Ramos (cell line): ENCODE results near the gene SLC11A1.

Experiments used
- in situ Hi-C: fragments of 300-500 bp; cut with MboI; formaldehyde crosslinking; loops from one replicate; pipeline ENCODE4 v1.14.3; 2022; ENCODE audit warnings: low sequenced_read_pairs; ENCODE audit not compliant: unreplicated experiment

Gene SLC11A1

GRCh38 chr2:218381916-218382366 lies at the start of gene SLC11A1:
Gene SLC11A1, plus strand, starts transcription at chr2:218382273. Its CDS starts 96 bp downstream, at chr2:218382369.
- in situ Hi-C loops: no loop called here

GRCh38 chr2:218332288-218332687 lies 49.8 kb upstream of the SLC11A1 start:
- in situ Hi-C loops: no loop called here

GRCh38 chr2:218332920-218333645 lies 49.0 kb upstream of the SLC11A1 start:
- in situ Hi-C loops: no loop called here

DNA sequence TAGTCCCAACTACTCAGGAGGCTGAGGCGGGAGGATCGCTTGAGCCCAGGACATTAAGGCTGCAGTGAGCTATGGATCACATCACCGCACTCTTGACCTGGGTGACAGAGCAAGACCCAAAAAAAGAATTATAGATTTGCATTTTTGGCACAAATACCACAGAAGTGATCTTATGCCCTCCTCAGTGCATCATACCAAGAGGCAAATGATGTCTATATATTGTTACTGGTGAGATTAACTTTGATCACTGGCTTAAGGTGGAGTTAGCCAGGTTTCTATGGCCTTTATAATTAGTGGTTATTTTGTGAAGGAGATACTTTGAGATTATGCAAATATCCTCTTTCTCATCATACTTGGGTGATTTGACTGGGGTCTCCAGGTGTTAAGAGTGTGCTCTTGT lies 47.5 kb upstream of the SLC11A1 start:
- in situ Hi-C loops: no loop called here

DNA sequence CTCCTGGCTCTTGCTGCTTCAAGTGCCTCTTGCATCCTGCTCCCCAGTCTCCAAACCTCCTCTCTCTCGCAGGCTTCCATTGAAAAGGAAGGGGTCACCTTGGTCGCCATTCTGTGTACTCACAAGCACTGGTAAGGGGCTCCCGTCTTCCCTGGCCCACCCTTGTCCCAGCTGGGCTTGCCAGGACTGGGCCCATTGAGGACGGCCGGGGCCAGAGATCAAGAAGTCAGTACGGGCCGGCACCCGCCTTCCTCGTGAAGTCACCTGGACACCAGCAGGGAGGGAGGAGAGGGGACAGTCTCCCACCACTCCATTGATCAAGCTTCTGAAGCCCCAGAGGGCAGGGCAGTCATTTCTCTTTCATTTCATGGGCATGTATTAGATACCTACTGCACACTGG lies 41.4 kb upstream of the SLC11A1 start:
- in situ Hi-C loops: no loop called here

DNA sequence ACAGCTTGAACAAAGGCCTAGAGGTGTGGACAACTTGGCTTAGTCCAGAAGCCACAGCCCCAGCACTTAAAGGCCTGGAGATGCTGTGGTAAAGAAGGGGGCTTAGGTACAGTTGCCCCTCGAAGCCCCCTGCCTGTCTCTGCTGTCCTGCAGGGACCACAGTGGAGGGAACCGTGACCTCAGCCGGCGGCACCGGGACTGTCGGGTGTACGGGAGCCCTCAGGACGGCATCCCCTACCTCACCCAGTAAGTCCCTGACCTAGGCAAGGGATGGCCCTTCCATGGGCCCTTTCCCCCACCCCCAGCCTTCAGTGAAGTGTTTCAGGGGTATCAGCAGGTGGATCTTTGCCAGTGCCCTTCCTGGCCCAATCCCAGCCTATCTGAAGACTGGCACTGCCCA lies 40.7 kb upstream of the SLC11A1 start:
- in situ Hi-C loops: no loop called here

- in situ Hi-C loops: no loop called here
Observed at GRCh38 chr2:218342837-218343236, 39.2 kb upstream of the SLC11A1 start.

GRCh38 chr2:218343591-218343990 lies 38.5 kb upstream of the SLC11A1 start:
- in situ Hi-C loops: no loop called here

GRCh38 chr2:218344090-218344754 lies 37.9 kb upstream of the SLC11A1 start:
- in situ Hi-C loops: no loop called here

- in situ Hi-C loops: no loop called here
Observed at GRCh38 chr2:218344755-218345417, 37.2 kb upstream of the SLC11A1 start.

GRCh38 chr2:218345491-218346236 lies 36.4 kb upstream of the SLC11A1 start:
- in situ Hi-C loops: no loop called here

GRCh38 chr2:218347172-218347571 lies 34.9 kb upstream of the SLC11A1 start:
- in situ Hi-C loops: no loop called here

DNA sequence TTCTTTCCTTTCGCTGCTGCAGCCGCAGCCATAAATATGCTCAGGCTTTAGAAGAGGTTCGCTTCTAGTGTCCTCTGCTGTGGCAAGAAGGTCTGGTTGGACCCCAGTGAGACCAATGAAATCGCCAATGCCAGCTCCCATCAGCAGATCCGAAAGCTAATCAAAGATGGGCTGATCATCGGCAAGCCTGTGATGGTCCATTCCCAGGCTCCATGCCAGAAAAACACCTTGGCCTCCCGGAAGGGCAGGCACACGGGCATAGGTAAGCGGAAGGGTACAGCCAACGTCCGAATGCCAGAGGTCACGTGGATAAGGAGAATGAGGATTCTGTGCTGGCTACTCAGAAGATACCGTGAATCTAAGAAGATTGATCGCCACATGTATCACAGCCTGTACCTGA lies 28.0 kb upstream of the SLC11A1 start:
- in situ Hi-C loops: no loop called here

DNA sequence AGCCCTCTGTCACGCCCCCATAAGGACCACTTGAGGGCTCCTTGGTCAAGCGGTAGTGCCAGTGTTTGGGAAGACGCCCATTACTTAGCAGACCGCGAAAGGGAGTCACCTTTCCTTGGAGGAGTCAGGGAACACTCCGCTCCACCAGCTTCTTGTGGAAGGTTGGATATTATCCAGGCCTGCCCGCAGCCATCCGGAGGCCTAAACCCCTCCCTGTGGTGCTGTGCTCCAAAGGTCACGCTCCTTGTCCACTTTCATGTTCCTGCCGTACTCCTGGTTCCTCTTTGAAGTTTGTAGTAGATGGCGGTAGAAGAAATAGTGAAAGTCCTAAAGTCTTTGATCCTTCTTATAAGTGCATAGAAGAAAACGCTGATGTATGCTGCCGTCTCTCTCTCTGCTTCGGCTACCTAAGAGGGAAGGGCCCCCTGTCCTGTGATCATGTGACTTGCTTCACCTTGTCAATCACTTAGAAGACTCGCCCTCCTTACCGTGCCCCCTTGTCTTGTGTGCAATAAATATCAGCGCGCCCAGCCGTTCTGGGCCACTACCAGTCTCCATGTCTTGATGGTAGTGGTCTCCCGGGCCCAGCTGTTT lies 27.1 kb upstream of the SLC11A1 start:
- in situ Hi-C loops: loop anchor here (5.0 kb wide), 1 partner anchor 53 kb away; no protein-coding TSS in a partner anchor

DNA sequence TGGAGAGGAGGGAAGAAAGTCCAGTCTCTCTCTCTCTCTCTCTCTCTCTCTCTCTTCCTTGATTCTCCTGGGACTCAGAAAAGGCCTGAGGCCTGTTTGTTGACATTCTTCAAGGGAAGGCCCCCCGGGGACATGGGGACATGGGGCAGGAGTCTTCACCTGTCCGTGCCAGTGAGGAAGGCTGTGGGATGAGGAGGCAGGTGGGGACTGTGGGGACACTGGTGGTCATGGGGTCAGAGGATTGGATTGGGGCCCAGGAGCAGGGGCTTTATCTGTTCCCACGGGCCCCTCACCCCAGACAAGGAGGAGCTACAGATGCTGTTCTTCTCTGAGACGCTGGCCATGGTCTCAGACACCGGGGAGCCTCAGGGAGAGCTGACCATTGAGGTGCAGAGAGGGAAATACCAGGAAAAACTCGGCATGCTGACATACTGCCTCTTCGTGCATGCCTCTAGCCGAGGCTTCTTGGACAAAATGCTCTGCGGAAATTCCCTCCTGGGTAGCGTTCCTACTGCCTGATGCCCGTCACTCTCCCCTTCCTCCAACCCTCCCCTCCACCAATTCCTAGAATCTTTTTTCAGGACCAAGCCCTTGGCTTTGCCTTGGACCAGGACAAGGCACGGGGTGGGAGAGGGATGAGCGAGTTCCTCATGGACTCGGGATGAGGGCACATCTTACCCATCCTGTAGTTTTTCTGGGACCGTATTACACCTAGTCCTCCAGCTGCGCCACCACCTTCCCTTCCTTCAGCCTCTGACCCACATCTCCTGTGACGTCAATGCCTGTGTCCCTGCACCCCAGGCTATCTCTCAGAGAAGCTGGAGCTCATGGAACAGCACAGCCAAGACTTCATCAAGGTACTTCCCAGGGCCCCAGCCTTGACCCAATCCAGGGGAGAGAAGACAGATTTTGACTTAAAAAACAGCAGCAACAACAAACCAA lies 24.6 kb upstream of the SLC11A1 start:
- in situ Hi-C loops: loop anchor here (5.0 kb wide), 1 partner anchor 55 kb away; no protein-coding TSS in a partner anchor

DNA sequence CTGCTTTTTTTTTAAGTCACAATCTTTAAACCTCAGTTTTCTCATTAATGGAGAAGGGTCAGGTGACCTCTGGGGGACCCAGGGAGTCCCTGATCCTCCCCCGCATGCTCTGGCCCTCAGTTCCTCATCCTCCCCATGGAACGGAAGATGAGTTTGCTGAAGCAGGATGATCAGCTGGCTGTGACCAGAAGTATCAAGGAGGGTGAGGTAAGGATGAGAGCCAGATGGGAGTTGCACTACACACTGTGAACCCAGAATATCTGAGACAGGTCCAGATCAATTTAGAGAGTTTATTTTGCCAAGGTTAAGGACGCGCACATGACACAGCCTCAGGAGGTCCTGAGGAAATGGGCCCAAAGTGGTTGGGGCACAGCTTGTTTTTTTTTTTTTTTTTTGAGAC lies 21.6 kb upstream of the SLC11A1 start:
- in situ Hi-C loops: no loop called here

DNA sequence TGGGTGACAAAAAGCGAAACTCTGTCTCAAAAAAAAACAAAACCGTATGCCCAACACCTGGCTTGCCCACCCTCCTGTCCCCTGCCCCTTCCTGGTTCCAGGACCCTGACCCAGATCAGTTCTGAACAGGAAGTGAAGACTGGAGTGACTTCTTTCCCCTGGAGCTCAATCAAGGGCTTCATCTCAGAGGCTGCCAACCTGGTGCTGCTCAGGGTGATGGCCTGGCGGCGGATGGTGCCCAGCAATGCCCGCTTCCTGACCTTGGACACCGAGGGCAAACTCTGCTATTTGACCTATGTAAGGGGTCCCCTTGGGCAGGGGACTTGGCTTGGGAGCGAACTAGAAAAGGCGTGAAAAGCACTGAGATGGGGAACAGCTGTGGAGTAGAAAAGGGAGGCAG lies 19.5 kb upstream of the SLC11A1 start:
- in situ Hi-C loops: no loop called here

- in situ Hi-C loops: no loop called here
Observed at GRCh38 chr2:218363736-218364135, 18.3 kb upstream of the SLC11A1 start.

GRCh38 chr2:218364196-218364595 lies 17.9 kb upstream of the SLC11A1 start:
- in situ Hi-C loops: no loop called here
